Osteocyte (in vitro differentiated cells): ENCODE data around the gene GATA2. TPM values are rescaled to one million over a fixed set of nuclear protein-coding genes. Genes with fewer than 3 reads are reported as not detected.

ENCODE experiments used
- DNase-seq: peaks from one replicate; pipeline ENCODE4 v3.0.0; 2021; ENCODE audit warnings: mixed read lengths; ENCODE audit not compliant: unreplicated experiment; ENCODE audit errors: extremely low spot score
- H3K27ac Mint-ChIP-seq: one replicate; pipeline ENCODE4 v1.8.0; 2021; ENCODE audit warnings: mild to moderate bottlenecking, mixed read lengths; ENCODE audit not compliant: unreplicated experiment
- H3K27me3 Mint-ChIP-seq: one replicate; pipeline ENCODE4 v1.8.0; 2021; ENCODE audit warnings: mixed read lengths; ENCODE audit not compliant: unreplicated experiment
- H3K36me3 Mint-ChIP-seq: one replicate; pipeline ENCODE4 v1.8.0; 2021; ENCODE audit warnings: mixed read lengths; ENCODE audit not compliant: unreplicated experiment
- H3K4me1 Mint-ChIP-seq: one replicate; pipeline ENCODE4 v1.8.0; 2021; ENCODE audit warnings: mixed read lengths; ENCODE audit not compliant: unreplicated experiment
- H3K4me3 Mint-ChIP-seq: one replicate; pipeline ENCODE4 v1.8.0; 2021; ENCODE audit warnings: mild to moderate bottlenecking, moderate library complexity, mixed read lengths; ENCODE audit not compliant: unreplicated experiment
- H3K9me3 Mint-ChIP-seq: one replicate; pipeline ENCODE4 v1.8.0; 2021; ENCODE audit warnings: mixed read lengths; ENCODE audit not compliant: unreplicated experiment
- CTCF ChIP-seq: fragments of 200-600 bp; sonication (generic); IDR thresholded peaks from 2 replicates; pipeline ENCODE4 v1.5.0; 2021; ENCODE audit warnings: antibody characterized with exemption, mild to moderate bottlenecking, moderate library complexity
- total RNA-seq: library from RNA; stranded (reverse); gene quantifications from 2 replicates; pipeline ENCODE4 v1.2.1, GENCODE V29; 2021

The GATA2 gene
- total RNA-seq, 1 donor from 2014 or later: 0.67 TPM

- DNase-seq: no peak
- Mint-ChIP-seq H3K9me3 (peaks cover 3% of the 10 kb centered on the region), H3K4me1 (no peaks in the 10 kb centered on the region), H3K36me3 (peaks cover 2% of the 10 kb centered on the region), H3K4me3 (no peak overlapping the region), H3K27me3 (peaks cover 57% of the 10 kb centered on the region), H3K27ac (no peak overlapping the region)
- TF ChIP-seq CTCF: no peak
Observed at GRCh38 chr3:128468791-128469527, 24.0 kb downstream of the GATA2 start.

DNA sequence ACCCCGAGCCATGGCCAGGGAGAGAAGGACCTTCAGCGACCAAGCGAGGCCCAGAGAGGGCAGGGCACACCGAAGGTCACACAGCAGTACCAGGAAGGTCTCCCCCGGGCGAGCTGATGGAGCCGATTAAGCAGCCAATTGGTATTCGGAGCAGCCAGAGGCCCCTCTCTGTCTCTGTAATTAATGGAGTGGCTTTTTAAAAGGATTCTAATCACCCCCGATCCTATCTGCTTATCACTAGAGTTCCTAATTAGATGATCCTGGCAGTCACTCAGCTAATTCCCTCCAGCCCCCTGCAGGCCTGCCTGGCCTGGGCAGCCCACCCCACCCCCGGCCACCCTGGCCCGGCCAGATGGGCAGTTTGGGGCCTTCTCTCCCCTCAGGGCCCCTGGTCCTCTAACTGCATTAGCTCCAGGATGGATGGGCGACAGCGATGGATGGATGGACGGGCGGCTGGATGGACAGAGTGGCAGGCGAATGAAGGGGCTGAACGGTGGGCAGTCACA, 24.7 kb downstream of the GATA2 start:
- Mint-ChIP-seq H3K9me3 (peaks cover 3% of the 10 kb centered on the region), H3K36me3 (peaks cover 2% of the 10 kb centered on the region), H3K27me3 (peaks cover 56% of the 10 kb centered on the region)

DNA sequence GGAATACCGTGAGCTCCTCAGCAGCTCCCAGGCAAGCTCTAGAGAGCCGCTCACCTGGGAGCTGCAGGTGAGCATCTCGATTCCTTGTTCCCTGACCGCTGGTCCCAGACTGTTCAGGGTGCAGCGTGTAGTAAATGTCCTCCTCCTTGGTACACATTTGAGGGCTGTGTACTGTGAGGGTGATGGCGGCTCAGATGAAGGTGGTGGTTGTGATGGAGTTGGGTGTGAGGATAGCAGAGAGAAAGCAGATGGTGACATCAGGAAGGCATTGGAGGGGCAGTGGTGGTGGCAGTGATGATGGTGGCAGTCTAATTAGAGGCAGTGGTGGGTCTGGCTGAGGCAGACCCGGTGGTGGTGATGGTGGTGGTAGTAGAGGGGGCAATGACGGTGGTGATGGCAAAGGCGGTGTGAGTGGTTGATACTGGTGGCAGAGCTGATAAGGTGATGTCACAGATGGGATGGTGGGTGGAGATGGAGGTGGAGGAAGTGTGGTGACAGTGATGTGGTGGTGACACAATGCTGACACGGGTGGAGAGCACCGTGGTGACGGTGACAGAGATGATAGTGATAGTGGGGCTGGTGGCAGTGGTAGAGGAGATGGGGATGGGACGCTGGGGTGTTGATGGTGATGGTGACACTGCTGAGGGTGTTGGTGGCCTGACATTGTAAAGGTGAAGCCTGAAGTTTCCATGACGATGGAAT, 26.0 kb downstream of the GATA2 start, which contains the start of gene DNAJB8:
DNAJB8 (minus strand) TSS at position 51 of the 702 bp plus-strand sequence. CDS start 3,645 bp downstream, outside the sequence.
- Mint-ChIP-seq H3K27me3 (peaks cover 55% of the 10 kb centered on the region), H3K36me3 (peaks cover 2% of the 10 kb centered on the region), H3K4me3 (no peak within 1 kb of the TSS), H3K27ac (no peak within 1 kb of the TSS), H3K9me3 (peaks cover 3% of the 10 kb centered on the region), H3K4me1 (no peaks in the 10 kb centered on the region)
- no peak for DNase-seq
- TF ChIP-seq CTCF: no peak

More for the DNA sequence above, 24.7 kb downstream of the GATA2 start:
- H3K27ac Mint-ChIP-seq: no peak overlapping the region
- no peaks in the 10 kb centered on the region for H3K4me1 Mint-ChIP-seq
- DNase-seq: no peak
- H3K4me3 Mint-ChIP-seq: no peak overlapping the region
- TF ChIP-seq CTCF: no peak

DNA sequence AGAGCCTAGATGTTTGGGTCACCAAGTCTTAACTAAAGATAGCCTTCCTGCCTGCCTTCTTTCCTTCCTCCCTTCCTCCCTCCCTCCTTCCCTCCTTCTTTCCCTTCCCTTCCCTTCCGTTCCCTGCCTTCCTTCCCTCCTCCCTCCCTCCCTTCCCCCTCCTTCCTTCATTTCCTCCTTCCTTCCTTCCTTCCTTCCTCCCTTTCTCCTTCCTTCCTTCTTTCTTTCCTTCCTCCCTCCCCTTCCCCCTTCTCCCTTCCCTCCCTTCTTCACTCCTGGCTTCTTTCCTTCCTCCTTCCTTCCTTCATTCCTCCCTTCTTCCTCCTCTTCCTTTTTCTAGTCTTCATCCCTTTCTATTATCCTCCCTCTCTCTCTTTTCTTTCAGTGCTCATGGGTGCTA, 28.3 kb downstream of the GATA2 start:
- H3K27ac Mint-ChIP-seq: no peak overlapping the region
- H3K4me3 Mint-ChIP-seq: no peak overlapping the region
- H3K4me1 Mint-ChIP-seq: no peaks in the 10 kb centered on the region
- H3K27me3 Mint-ChIP-seq: peaks cover 48% of the 10 kb centered on the region
- no peak for DNase-seq
- TF ChIP-seq CTCF: no peak
- no peaks in the 10 kb centered on the region for H3K36me3 Mint-ChIP-seq
- H3K9me3 Mint-ChIP-seq: no peaks in the 10 kb centered on the region

DNA sequence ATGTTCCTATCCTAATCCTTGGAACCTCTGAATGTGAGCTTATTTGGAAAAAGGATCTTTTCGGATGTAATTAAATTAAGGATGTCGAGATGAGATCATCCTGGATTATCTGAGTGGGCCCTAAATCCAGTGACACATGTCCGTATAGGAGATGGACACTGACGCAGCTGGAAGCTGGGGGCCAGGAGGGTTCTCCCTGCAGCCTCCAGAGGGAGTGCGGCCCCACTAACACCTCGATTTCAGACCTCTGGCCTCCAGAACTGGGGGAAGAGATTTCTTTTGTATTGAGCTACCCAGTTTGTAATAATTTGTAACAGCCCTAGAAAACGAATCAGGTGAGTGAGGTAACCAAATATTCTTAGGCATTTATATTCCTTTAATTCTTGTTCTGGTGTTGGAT, 28.8 kb downstream of the GATA2 start:
- Mint-ChIP-seq H3K27ac (no peak overlapping the region), H3K36me3 (no peaks in the 10 kb centered on the region), H3K9me3 (no peaks in the 10 kb centered on the region), H3K27me3 (peaks cover 51% of the 10 kb centered on the region), H3K4me3 (no peak overlapping the region), H3K4me1 (no peaks in the 10 kb centered on the region)
- no peak for DNase-seq
- no peak for TF ChIP-seq CTCF
